Transverse colon (tissue), 4 donors: ENCODE measurements around the gene MROH2A. TPM values are rescaled to one million over a fixed set of nuclear protein-coding genes. Genes with fewer than 3 reads are reported as not detected.
"Not testable (repeated sequence)": the region's sequence is repeated elsewhere in the genome, so short reads cannot be mapped to it uniquely, and the experiment has no call there.

ENCODE experiments used
- DNase-seq: peaks from one replicate; pipeline ENCODE4 v3.0.0-alpha.2; 2019
- H3K27ac ChIP-seq, 4 donors: fragments of 200-600 bp; sonication (generic); 2 replicates each; pipeline ENCODE4 v1.5.1; 2016 to 2018; ENCODE audit warnings: inconsistent platforms in 4 of 4
- H3K27me3 ChIP-seq: fragments of 200-600 bp; sonication (generic); 2 replicates; pipeline ENCODE4 v1.5.1; 2017; ENCODE audit warnings: inconsistent platforms
- H3K36me3 ChIP-seq, 4 donors: fragments of 200-600 bp; sonication (generic); 2 replicates each; pipeline ENCODE4 v1.5.1; 2017 to 2019; ENCODE audit warnings: inconsistent platforms in 4 of 4
- H3K4me1 ChIP-seq, 4 donors: fragments of 200-600 bp; sonication (generic); 2 replicates each; pipeline ENCODE4 v1.5.1; 2017 to 2020; ENCODE audit warnings: inconsistent platforms in 4 of 4
- H3K4me3 ChIP-seq, 4 donors: fragments of 200-600 bp; sonication (generic); 1 replicate in 1 of 4; 2 replicates in 3 of 4; pipeline versions ENCODE4 v1.5.1 to v1.6.1; 2017 to 2019; ENCODE audit warnings: inconsistent platforms in 4 of 4
- H3K9me3 ChIP-seq, 2 donors: fragments of 200-600 bp; sonication (generic); 2 replicates each; pipeline ENCODE4 v1.5.1; 2017 to 2019; ENCODE audit warnings: inconsistent platforms in 2 of 2
- EP300 ChIP-seq: sonication (generic); formaldehyde crosslinking; IDR thresholded peaks from one replicate; pipeline ENCODE4 v1.6.1; 2017; ENCODE audit warnings: antibody characterized with exemption, low read depth
- POLR2A ChIP-seq: fragments of 450-650 bp; IDR thresholded peaks from one replicate; pipeline ENCODE4 v1.6.1; 2016; ENCODE audit warnings: antibody characterized with exemption, mild to moderate bottlenecking, moderate library complexity
- POLR2AphosphoS5 ChIP-seq, 3 donors: sonication (generic); formaldehyde crosslinking; IDR thresholded peaks; one replicate each; pipeline ENCODE4 v1.6.1; 2016; ENCODE audit warnings: antibody characterized with exemption in 3 of 3
- WGBS, 2 donors: methylation state at CpG; one replicate each; pipeline ENCODE4 v1.1.5; 2018; ENCODE audit warnings: low coverage in 1 of 2; 5-methylcytosine and 5-hydroxymethylcytosine counted together
- in situ Hi-C, 4 donors: fragments of 200-750 bp; cut with MboI; loops; one replicate each; pipeline versions ENCODE4 v1.15.0 to v1.15.1; 2017; ENCODE audit warnings: low sequenced_read_pairs in 3 of 4, low pct_ligation_motif_present in 1 of 4, low pct_unique_long_range_greater_than_20kb in 1 of 4
- intact Hi-C: fragments of 100-400 bp; cut with DNase I; formaldehyde crosslinking; loops from one replicate; pipeline ENCODE4 v1.15.1; 2023; ENCODE audit warnings: low total_unique reads
- total RNA-seq, 4 donors: library from RNA; depleted of rRNA; stranded (reverse); fragments of >200 nt; gene quantifications; one replicate each; pipeline ENCODE4 v1.1.0, GENCODE V29; 2016
- TF ChIP-seq, protein P1 (sequence below), 5 experiments: fragments of 200-600 bp in 3 of 5; fragments of 450-650 bp in 2 of 5; sonication (generic) in 3 of 5; IDR thresholded peaks; 1 replicate in 2 of 5; 2 replicates in 3 of 5; pipeline ENCODE4 v1.5.1; 2016 to 2017; ENCODE audit warnings: antibody characterized with exemption in 5 of 5, inconsistent platforms in 3 of 5, mild to moderate bottlenecking in 2 of 5, moderate library complexity in 1 of 5

Gene MROH2A
- total RNA-seq, 4 donors from 2014 or later = 0.14 TPM; not detected in 3

DNA sequence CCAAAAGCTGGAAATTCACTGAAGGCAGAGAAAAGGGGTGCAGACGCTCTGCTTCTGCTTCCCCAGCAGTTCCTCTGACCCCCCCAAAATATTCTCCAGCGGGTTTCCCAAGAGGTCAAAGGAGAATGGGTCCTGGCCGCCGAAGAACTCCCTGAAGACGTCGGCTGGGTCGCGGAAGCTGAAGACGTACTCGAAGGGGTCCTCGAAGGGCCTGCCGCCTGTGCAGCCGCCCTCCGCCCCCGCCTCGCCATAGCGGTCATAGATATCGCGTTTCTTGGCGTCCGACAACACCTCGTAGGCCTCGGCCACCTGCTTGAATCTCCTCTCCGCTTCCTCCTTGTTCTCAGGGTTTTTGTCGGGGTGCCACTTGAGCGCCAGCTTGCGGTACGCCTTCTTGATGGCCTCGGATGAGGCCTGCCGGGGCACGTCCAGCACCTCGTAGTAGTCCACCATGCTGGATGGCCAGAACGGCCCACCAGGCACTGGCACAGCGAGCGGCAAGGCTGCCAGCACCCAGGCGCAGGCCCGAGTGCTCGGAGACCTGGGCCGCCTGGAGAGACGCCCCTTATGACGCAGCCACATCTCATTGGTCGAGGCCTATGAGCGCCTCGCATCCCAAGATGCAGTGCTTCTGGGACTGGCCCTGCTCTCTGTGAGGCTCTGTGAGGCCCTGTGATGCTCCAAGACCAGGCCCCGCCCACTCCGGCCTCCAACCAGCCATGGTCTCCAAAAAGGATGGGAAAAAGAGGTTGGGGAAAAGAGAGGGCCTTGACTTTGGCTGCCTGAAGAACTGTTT, 34.5 kb upstream of the MROH2A start:
- DNase-seq = no peak
- Histone ChIP-seq H3K36me3 (no peaks in the 10 kb centered on the region), H3K4me3 (no peak overlapping the region), H3K27me3 (no peaks in the 10 kb centered on the region), H3K4me1 (no peaks in the 10 kb centered on the region), H3K27ac (no peak overlapping the region), H3K9me3 (no peaks in the 10 kb centered on the region)
- TF ChIP-seq, protein P1, sequence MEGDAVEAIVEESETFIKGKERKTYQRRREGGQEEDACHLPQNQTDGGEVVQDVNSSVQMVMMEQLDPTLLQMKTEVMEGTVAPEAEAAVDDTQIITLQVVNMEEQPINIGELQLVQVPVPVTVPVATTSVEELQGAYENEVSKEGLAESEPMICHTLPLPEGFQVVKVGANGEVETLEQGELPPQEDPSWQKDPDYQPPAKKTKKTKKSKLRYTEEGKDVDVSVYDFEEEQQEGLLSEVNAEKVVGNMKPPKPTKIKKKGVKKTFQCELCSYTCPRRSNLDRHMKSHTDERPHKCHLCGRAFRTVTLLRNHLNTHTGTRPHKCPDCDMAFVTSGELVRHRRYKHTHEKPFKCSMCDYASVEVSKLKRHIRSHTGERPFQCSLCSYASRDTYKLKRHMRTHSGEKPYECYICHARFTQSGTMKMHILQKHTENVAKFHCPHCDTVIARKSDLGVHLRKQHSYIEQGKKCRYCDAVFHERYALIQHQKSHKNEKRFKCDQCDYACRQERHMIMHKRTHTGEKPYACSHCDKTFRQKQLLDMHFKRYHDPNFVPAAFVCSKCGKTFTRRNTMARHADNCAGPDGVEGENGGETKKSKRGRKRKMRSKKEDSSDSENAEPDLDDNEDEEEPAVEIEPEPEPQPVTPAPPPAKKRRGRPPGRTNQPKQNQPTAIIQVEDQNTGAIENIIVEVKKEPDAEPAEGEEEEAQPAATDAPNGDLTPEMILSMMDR (IDR thresholded peaks at IDR 0.05) = no peak
- in situ Hi-C loops = no loop called here
- WGBS, 2 donors = 93% methylated on average over 44 of the region's 46 CpGs; no CpG with 5 or more reads in 1 of the 2 donors
- intact Hi-C loops = no loop called here

DNA sequence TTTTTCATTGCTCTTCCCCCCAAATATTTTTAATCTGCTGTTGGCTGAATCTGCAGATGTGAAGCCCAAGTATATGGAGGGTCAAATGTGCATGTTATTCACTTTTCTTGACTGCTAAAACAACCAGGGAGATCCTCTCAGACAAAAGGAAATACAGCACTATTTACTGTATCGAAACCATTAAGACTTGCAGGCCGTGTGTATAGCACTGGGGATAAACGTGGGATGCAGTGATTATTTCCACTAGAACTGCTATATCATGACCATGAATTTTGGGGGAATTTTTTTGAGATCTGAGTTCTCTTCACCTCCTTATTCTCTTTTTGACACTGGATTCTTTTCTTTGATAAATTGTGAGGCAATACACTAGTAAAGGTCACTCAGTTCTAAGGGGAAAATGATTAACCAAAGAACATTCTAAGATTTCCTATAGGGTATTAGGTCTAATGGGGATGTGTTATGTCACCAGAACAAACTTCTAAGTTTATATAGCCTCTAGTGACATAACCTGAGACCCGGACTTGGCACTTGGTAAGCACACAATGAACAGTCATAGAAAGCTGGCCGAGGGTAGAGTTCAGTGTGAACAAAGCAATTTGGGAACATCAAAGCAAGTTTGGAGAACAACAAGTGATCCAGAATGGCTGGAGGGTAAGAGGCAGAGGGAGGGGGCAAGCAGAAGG, 32.9 kb upstream of the MROH2A start:
- Histone ChIP-seq H3K27me3 (no peaks in the 10 kb centered on the region), H3K4me3 (no peak overlapping the region), H3K9me3 (peaks cover 0 to under 1% of the 10 kb centered on the region in 2 donors), H3K27ac (no peak overlapping the region), H3K36me3 (no peaks in the 10 kb centered on the region), H3K4me1 (no peaks in the 10 kb centered on the region)
- no peak for DNase-seq
- intact Hi-C loops (no loop called here), in situ Hi-C loops (no loop called here)
- TF ChIP-seq POLR2AphosphoS5 (IDR thresholded peaks at IDR 0.05) = no peak
- TF ChIP-seq EP300 = no peak
- TF ChIP-seq, protein P1 (IDR thresholded peaks at IDR 0.05) = no peak
- WGBS, 2 donors = 55 to 59% methylated on average over 5 of the region's 5 CpGs

DNA sequence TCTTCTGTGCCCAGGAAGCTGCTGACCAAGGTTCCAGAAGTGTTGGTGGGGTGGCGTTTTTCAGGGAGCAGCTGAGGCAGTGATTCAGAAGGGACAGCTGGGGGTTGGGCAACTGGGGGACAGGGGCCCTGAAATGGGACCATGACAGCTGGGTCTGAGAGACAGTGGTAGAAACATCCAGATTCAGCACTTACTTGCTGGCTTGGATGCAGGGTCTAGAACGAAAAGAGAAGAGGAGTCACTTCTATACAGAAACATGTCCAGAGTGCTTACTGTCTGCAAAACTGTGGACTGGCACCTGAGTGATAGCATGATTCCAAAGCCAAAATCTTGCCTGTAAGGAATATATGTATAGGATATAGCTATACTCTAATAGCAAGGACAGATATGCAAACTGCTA, 32.3 kb upstream of the MROH2A start:
- H3K27ac ChIP-seq, H3K27me3 ChIP-seq, H3K36me3 ChIP-seq, DNase-seq, H3K4me1 ChIP-seq, H3K4me3 ChIP-seq, intact Hi-C loops, H3K9me3 ChIP-seq, in situ Hi-C loops: not testable (repeated sequence)
- whole genome bisulfite sequencing, 2 donors = 68% methylated on average over 2 of the region's 2 CpGs; no CpG with 5 or more reads in 1 of the 2 donors

DNA sequence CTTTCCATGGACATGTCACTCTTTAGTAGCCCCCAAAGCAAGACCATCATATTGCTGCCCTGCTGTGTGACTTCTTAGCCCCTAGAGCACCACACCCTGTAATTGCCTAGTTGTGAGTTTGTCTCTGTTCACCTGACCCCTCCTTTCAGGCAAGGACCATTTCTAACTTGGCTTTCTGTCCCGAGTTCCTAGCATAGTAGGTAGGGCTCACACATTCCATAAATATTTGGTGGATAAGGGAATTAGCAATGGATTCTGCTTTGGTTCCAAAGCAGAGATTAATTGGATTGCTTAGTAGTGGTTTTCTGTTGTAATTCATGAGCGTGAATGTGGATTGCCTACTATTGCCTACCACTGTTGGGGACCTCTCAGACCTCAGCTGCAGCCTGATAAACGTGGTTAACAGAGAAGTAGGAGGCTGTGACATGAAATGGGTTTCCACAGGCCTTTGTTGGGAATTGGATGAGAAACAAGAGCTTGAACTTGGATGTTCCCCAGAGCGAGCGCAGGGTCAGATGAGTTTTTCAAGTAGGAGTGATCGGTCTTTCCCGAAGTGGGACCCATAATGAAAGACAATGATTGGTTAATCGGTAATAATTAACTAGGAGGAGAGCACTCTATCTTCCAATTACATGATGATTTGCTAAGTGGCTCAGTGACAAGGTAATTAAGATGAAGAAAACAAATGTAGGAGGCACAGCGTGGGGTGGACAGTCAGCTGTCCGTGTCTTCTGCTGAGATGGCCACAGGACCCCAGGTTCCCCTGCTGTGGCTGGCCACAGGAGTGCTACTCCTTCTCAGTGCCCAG, 31.5 kb upstream of the MROH2A start:
- Histone ChIP-seq H3K36me3 (no peaks in the 10 kb centered on the region), H3K9me3 (peaks cover 3 to 5% of the 10 kb centered on the region in 2 donors), H3K27me3 (no peaks in the 10 kb centered on the region), H3K4me1 (no peaks in the 10 kb centered on the region), H3K27ac (no peak overlapping the region), H3K4me3 (no peak overlapping the region)
- in situ Hi-C loops = no loop called here
- WGBS, 2 donors = 85% methylated on average over 4 to 9 of the region's 10 CpGs
- no peak for DNase-seq
- no peak for TF ChIP-seq POLR2A
- no peak for TF ChIP-seq EP300
- TF ChIP-seq, protein P1 (IDR thresholded peaks at IDR 0.05) = no peak
- TF ChIP-seq POLR2AphosphoS5 (IDR thresholded peaks at IDR 0.05) = no peak
- intact Hi-C loops = no loop called here
